Measurements from ENCODE around the gene PHF19.

PHF19 gene

DNA sequence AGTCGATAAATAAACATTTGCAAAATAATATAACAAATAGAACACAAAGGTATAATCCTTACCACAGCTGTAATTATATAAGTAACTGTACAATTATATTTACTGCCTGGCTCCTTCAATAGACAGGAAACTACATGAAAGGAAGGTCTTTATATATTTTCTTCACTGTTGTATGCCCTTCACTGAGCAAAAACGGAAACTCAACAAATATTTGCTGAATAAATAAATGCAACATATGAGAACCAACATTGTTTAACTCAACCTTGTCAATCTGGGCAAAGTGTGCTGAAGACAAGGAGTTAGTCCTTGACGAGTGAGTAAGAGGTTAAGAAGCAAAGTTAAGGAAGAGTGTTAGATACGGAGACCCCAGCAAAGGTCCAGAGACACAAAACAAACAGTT is 56.9 kb downstream of the PHF19 start:
- POLR2A ChIA-PET: no interaction called here
- TF ChIP-seq, protein P1, sequence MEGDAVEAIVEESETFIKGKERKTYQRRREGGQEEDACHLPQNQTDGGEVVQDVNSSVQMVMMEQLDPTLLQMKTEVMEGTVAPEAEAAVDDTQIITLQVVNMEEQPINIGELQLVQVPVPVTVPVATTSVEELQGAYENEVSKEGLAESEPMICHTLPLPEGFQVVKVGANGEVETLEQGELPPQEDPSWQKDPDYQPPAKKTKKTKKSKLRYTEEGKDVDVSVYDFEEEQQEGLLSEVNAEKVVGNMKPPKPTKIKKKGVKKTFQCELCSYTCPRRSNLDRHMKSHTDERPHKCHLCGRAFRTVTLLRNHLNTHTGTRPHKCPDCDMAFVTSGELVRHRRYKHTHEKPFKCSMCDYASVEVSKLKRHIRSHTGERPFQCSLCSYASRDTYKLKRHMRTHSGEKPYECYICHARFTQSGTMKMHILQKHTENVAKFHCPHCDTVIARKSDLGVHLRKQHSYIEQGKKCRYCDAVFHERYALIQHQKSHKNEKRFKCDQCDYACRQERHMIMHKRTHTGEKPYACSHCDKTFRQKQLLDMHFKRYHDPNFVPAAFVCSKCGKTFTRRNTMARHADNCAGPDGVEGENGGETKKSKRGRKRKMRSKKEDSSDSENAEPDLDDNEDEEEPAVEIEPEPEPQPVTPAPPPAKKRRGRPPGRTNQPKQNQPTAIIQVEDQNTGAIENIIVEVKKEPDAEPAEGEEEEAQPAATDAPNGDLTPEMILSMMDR (IDR thresholded peaks at IDR 0.05; ENCODE audit: insufficient read depth, low read length, missing control alignments): no peak
- H3K4me3 ChIP-seq (ENCODE audit: low read depth, low read length): no peak overlapping the region
- no peak for DNase-seq (ENCODE audit: low read depth, low spot score)
- CTCF ChIA-PET: no interaction called here

DNA sequence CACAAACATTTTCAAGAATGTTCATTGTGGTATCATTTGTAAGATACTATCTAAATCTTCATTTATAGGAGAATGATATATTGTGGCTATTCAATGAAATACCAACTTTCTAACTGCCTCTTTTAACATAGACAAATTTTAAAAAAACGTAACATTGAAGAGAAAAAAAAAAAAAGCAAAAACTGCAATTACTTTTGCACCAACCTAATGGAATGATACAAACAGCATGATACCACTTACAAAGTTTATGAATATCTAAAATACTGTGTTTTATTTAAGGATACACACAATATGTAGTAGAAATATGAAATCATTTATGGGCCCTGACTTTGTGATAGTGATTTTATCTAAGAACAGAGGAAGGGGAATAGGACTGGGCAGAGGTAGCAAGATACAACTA is 58.4 kb downstream of the PHF19 start:
- TF ChIP-seq, protein P1 (IDR thresholded peaks at IDR 0.05; ENCODE audit: insufficient read depth, low read length, missing control alignments): no peak
- no peak overlapping the region for H3K4me3 ChIP-seq (ENCODE audit: low read depth, low read length)
- DNase-seq (ENCODE audit: low read depth, low spot score): no peak
- ChIA-PET POLR2A (no interaction called here), CTCF (no interaction called here)

DNA sequence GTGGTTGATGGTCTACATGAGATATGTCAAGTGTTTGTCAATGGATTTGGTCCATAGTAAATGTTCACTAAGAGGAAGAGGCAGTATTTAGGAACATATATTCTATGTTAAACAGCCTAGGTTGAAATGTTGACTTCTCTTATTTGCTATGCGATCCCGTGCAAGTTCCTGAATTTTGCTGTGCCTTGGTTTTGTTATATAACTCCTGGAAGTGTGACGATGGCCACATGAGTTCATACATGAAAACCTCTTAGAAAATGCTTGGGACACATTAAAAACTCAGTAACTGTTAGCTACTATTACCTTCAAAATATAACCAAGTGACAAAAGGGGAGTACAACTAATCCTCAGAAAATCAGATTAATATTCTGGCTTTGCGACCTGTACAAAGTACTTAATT is 61.9 kb downstream of the PHF19 start:
- ChIA-PET CTCF (no interaction called here), POLR2A (no interaction called here)
- TF ChIP-seq, protein P1 (IDR thresholded peaks at IDR 0.05; ENCODE audit: insufficient read depth, low read length, missing control alignments): no peak
- DNase-seq (ENCODE audit: low read depth, low spot score): no peak
- H3K4me3 ChIP-seq (ENCODE audit: low read depth, low read length): no peak overlapping the region

DNA sequence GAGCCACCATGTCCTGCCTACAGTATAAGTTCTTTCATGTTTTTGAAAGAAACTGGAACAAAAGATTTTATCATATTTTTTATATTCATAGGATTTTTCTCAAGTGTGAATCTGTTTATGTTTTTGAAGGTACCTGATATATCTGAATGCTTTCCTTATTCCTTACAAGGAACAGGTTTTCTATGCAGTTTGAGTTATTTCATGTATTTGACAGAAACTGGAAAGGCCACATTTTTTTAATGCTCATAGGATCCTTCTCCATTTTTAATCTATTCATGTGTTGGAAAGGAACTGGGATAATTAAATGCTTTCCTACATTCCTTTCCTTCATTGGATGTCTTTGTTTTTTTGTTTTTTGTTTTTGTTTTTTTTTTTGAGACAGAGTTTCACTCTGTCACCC is 68.1 kb downstream of the PHF19 start:
- ChIA-PET CTCF (no interaction called here), POLR2A (no interaction called here)
- TF ChIP-seq, protein P1 (IDR thresholded peaks at IDR 0.05; ENCODE audit: insufficient read depth, low read length, missing control alignments): no peak
- H3K4me3 ChIP-seq (ENCODE audit: low read depth, low read length): no peak overlapping the region
- no peak for DNase-seq (ENCODE audit: low read depth, low spot score)

DNA sequence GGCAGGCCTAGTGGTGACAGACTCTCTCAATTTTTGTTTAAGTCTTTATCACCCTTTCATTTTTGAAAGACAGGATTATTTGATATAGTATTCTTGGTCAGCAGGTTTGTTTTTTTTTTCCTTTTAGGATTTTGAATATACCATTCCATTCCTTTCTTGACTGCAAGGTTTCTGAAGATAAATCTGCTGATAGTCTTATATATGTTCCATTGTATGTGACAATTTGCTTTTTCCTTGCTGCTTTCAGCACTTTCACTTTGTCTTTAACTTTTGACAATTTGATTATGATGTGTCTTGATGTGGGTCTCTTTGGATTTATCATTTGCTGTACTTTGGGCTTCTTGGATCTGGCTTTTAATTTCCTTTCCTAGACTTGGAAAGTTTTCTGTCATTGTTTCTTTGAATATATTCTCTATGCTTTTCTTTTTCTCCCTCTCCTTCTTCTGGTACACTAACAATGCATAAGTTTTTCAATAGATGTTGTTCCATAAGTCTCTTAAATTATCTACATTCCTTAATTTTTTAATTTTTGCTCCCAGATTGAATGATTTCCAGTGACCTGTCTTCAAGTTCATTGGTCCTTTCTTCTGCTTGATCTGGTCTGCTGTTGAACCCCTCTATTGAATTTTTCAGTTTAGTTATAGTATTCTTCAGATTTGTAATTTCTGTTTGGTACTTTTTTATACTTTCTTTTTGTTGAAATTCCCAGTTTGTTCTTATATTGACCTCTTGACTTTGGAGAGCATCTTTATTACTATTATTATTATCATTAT is 69.2 kb downstream of the PHF19 start:
- POLR2A ChIA-PET: no interaction called here
- CTCF ChIA-PET: no interaction called here
- TF ChIP-seq, protein P1 (IDR thresholded peaks at IDR 0.05; ENCODE audit: insufficient read depth, low read length, missing control alignments): no peak

More for the DNA sequence above, 69.2 kb downstream of the PHF19 start:
- DNase-seq (ENCODE audit: low read depth, low spot score): no peak
- H3K4me3 ChIP-seq (ENCODE audit: low read depth, low read length): no peak overlapping the region

Measured in AG04449 (cell line).